ENCODE data around the gene CDH9.

Gene CDH9

GRCh38 chr5:27038476-27038875 is at the start of gene CDH9:
CDH9 (minus strand) TSS chr5:27038586; CDS start chr5:26988333, 50,253 bp downstream.
- DNase-seq, result no peak

DNA sequence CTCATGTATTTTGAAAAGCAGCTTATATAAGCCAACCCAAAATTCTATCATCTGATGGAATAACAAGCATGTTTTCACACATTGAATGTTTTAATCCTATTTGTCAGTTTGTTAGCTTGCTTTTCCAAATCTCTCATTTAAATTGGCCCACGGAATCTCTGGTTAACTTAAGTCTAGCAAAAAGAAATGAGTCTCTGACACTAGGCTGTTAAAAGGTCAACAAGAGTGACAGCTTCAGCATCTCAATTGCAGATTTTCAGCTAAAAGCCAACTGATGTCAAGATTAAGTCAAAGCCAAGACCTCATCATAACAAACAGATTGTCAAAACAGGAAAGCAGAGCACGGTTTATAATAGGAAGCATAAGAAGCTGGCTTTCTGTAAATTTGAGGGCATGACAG is 49.4 kb upstream of the CDH9 start:
- DNase-seq, result no peak

DNA sequence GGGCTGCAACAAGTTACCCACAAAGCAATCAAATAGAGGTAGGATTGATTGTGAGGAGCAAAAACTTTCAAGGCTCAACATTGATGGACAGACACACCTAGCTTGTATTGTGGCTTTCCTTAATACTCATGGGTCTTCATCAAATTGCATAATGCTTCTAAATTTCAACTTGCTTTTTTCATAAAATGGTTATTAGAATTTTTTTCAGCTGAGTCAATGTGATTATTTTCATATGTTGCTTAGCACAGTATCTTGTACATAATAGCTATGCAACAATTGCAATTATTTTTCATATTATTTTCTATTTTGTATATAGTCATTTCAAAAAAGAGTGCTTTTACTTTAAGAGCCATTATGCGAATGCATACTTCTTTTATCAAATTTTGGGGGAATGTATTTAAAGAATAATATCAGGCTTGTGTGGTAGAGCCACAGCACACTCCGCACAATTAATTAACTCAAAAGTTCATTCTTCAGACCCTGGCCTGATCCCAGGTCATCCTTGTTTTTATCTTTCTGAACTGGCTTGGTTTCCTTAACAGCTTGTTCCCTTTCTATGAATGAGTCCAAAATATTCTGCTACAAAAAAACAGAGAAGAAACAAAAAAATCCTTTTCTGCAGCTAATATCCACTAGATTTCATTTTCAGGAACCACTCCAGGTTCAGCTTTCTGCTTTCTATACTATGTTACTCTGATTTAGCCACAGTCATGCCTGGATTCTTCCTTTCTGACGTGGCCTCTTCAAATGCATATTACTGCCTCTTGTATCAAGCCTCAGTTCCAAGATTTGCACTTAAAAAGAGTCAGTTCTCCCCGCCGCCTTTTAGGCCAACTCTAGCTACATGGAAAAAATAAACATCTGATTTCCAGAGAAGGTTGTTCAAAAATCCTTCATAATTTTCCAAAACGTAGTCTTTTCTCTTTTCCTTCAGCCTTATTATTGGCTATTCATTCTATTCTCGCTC is 45.3 kb upstream of the CDH9 start:
- no peak for DNase-seq

DNA sequence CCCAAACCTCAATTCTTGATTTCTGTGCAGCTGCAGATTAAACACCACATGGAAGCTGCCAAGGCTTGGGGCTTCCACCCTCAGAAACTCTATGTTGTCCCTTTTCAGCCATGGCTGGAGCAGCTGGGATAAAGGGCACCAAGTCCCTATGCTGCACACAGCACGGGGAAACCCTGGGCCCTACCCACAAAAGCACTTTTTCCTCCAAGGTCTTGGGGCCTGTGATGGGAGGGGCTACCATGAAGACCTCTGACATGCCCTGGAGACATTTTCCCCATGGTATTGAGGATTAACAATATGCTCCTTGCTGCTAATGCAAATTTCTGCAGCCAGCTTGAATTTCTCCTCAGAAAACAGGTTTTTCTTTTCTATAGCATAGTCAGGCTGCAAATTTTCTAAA is 41.8 kb upstream of the CDH9 start:
- no peak for DNase-seq

GRCh38 chr5:27062451-27062850 is 24.1 kb upstream of the CDH9 start:
- no peak for DNase-seq

GRCh38 chr5:27048510-27048909 is 10.1 kb upstream of the CDH9 start:
- no peak for DNase-seq

GRCh38 chr5:27041372-27041771 is 3.0 kb upstream of the CDH9 start:
- DNase-seq, result no peak

DNA sequence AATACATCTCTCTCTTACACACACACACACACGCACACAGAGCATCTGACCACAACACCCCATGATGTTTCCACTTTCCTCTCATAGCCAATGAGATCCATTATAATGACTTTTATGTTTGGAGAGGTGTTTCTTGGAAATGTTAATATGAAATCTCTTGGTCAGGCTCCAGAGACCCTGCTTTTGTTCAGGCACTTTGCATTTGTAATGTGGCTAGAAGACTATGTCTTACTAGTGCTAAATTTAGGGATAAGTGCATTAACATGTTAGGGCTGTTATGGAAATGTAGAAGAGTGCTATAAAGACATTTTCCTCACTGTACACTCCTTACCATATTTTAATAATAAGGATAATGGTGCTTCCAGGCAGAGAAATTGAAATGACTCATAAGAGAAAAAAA is 3.8 kb downstream of the CDH9 start:
- no peak for DNase-seq

DNA sequence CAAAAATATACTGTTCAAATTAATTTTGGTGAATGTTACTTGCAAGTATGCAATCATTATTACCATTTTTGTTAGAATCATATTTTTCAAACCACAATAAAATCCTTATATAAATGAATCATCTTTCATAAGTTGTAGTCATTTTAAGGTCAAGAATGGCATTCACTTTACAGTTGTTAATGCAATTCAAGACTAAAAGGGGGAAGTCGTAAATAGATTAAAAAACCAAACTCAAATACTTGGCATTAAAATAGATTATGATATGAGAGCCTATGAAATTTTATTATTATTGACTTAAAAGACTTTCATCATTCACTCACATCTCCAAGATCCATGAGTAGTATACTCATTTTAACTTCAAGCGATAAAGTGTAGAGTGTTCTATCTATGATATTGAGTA is 11.6 kb downstream of the CDH9 start:
- DNase-seq, result no peak

DNA sequence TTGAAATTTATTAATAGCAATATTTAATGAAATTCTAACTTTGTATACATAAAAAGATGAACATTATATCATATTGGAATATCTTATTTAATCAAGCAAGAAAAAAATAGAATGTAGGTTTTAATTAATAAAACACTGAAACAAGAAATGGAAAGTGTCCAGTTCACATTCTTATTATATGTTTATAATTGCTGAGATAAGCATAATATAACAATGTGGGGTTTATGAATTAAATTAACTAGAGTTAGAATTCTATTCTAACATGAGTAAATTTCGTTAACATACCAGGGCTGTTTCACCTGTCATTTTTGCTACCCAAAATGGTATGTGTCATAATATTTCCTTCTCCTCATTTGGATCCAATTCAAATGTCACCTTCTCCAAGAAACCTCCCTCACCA is 12.3 kb downstream of the CDH9 start:
- no peak for DNase-seq

- no peak for DNase-seq
These were observed 16.9 kb downstream of the CDH9 start for GRCh38 chr5:27021471-27021870.

GRCh38 chr5:27020973-27021372 is 17.4 kb downstream of the CDH9 start:
- peak; percentile 59 for DNase-seq

DNA sequence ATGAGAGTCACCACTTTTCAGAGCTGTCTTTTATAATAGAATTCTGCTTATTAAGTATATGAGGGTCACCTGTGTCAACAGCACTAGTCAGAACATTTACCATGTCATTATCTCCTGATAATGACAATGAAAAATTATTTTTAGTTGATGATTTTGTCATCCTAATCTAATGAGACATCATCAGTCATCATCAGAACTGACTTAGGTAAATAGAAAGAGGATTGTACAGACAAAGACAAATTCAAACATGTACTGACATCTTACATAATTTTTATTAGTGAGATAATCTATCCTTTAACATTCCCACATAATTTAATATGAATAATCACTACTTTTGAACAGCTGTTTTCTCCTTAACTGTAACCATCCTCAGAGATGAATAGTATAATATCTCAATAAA is 22.6 kb downstream of the CDH9 start:
- peak; percentile 95 for DNase-seq

DNA sequence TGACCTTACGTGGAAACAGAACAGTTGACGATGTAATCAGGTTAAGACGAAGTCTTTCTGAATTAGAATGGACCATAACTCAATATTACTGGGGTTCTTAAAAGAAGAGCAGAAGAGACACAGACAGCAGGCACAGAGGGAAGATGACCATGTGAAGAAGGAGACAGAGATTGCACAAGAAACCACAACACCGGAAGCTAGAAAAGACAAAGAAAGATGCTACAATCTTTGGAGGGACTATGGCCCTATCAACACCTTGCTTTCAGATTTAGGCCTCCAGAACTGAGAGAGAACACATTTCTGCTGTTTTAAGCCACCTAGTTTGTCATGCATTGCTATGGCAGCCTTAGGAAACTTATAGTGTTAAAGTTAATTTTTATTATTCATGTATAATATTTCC is 27.1 kb downstream of the CDH9 start:
- DNase-seq, result no peak

- no peak for DNase-seq
These were observed 27.7 kb downstream of the CDH9 start for GRCh38 chr5:27010646-27011045.

DNA sequence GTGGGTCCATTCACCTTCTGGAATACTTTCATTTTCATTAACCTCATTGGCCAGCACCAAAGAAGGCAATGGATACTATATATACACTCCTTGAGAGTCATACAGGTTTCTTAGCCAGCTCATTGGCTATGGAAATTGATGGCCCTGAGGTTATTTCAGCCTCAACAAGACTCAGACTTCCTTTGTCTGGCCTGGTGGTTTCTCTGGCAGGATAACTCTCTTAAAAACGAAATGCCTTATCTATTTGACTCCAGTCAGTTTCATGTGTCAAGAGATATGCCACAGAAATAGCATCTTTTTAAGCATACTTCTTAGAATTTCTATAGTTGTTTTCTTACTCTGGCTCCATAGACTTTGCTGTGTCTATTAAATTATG is 28.9 kb downstream of the CDH9 start:
- DNase-seq, result no peak

- no peak for DNase-seq
These were observed 29.5 kb downstream of the CDH9 start for GRCh38 chr5:27008604-27009539.

GRCh38 chr5:27007121-27007520 is 31.3 kb downstream of the CDH9 start:
- DNase-seq, result no peak

GRCh38 chr5:26986985-26987384 is 51.4 kb downstream of the CDH9 start:
- DNase-seq, result no peak

DNA sequence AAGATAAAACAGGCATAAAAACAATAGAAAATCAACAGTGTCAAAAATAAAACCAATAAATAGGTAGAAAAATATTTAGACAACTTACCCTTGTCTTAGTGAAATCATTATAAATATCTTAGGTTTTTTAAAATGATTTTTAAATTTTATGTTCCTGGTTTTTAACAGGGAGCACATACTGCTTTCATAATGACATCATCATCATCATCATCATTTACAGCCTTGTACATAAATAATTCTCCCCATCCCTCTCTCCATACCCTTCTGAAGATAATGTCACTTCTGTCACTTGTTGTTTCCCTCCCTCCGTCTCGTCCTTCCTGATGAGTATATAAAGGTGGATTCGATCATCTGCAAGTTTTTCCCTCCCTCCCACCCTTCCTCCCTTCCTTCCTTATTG is 56.6 kb downstream of the CDH9 start:
- DNase-seq, result no peak

GRCh38 chr5:26959290-26959689 is 79.1 kb downstream of the CDH9 start:
- DNase-seq, result no peak

DNA sequence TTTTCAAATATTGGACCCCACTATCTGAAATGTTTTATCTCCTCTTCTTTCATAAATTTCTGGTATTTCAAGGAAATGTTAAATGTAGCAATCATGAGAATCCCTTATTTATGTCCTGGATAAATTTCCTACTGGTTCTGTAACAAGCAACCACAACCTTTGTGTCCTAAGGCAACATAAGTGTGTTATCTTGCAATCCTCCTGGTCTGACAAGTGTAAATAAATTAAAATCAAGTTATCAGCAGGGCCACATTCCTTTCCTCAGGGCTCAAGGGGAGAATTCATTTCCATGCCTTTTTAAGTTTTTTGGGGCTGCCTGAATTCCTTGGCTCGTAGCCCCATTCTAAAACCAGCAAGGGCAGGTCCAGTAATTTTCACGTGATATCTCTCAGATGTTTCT is 83.2 kb downstream of the CDH9 start:
- DNase-seq, result no peak

DNA sequence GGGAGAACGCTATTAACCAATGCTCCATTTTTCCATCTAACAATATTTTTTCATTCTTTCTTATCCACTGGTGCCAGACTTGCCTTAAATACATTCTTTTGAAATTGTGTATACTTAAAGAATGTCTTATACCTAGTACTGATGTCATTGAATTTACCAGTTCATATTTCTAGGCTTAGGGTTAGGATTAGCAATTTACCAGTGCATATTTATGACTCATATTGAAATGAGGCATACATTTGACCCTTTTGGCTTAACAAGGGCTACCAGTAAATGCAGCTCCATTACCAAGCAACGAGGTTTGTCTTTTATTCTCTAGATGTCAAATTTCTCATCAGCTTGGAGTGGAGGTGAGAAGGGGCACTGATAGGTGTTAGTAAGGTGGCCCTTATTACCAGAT is 89.5 kb downstream of the CDH9 start:
- DNase-seq, result no peak

- DNase-seq, result no peak
These were observed 92.5 kb downstream of the CDH9 start for GRCh38 chr5:26945901-26946300.

Measured in SHP77 treated with DMSO at 0.1 percent for 48 hours (cell line).